Left colon (tissue), 2 donors: ENCODE results near the gene TCF3. TPM values are rescaled to one million over a fixed set of nuclear protein-coding genes. Genes with fewer than 3 reads are reported as not detected.

Experiments used
- ATAC-seq: fragments of 200-7000 bp; cut with Tn5 transposase; one replicate; pipeline ENCODE4 v1.9.1; 2020; ENCODE audit warnings: mild to moderate bottlenecking, moderate library complexity
- DNase-seq, 2 donors: peaks; one replicate each; pipeline ENCODE4 v3.0.0-alpha.2; 2020
- intact Hi-C, 2 donors: fragments of 100-400 bp; cut with DNase I in 1 of 2; cut with micrococcal nuclease in 1 of 2; formaldehyde crosslinking; loops; one replicate each; pipeline versions ENCODE4 v1.11.2 to v1.14.0; 2022; cut with DNase I, micrococcal nuclease
- total RNA-seq, 2 donors: library from RNA; stranded (reverse); fragmentation: NEBNext Ultra II Directional; extraction: Animal tissue kit (Norgen Biotek cat#: 25700); gene quantifications; one replicate each; pipeline ENCODE4 v1.2.1, GENCODE V29; 2021
- donor health status: DM: no; HTN: no; CAD: no.
- donor health status: DM: yes; HTN: yes; CAD: no.

The TCF3 gene
- total RNA-seq, 2 donors from 2014 or later = 64.1 to 64.7 TPM

GRCh38 chr19:1577090-1577928, 75.1 kb downstream of the TCF3 start:
- DNase-seq = no peak
- ATAC-seq = no peak
- intact Hi-C loops = no loop called here

GRCh38 chr19:1576242-1577089, 75.9 kb downstream of the TCF3 start:
- intact Hi-C loops = no loop called here
- no peak for ATAC-seq

GRCh38 chr19:1575323-1576241, 76.8 kb downstream of the TCF3 start:
- ATAC-seq (no peak), DNase-seq (no peak)
- intact Hi-C loops = no loop called here

More at GRCh38 chr19:1576242-1577089, 75.9 kb downstream of the TCF3 start:
- no peak for DNase-seq

GRCh38 chr19:1574354-1575136, 77.9 kb downstream of the TCF3 start:
- intact Hi-C loops = no loop called here
- no peak for ATAC-seq

GRCh38 chr19:1572795-1573194, 79.6 kb downstream of the TCF3 start:
- intact Hi-C loops = no loop called here
- DNase-seq (no peak), ATAC-seq (no peak)

More at GRCh38 chr19:1574354-1575136, 77.9 kb downstream of the TCF3 start:
- DNase-seq = no peak

- ATAC-seq (no peak), DNase-seq (no peak)
- intact Hi-C loops = no loop called here
Measured at GRCh38 chr19:1571358-1571757, 81.1 kb downstream of the TCF3 start.

- ATAC-seq (no peak), DNase-seq (no peak)
- intact Hi-C loops = no loop called here
Measured at GRCh38 chr19:1570836-1571235, 81.6 kb downstream of the TCF3 start.

- ATAC-seq (no peak), DNase-seq (no peak)
- intact Hi-C loops = no loop called here
Measured at GRCh38 chr19:1569997-1570396, 82.4 kb downstream of the TCF3 start.

GRCh38 chr19:1568320-1569019, 83.9 kb downstream of the TCF3 start, which contains the start of gene MEX3D:
TSS of gene MEX3D (minus strand) at chr19:1568325. CDS start at chr19:1568058, 267 bp downstream.
- peak; percentile 83 for ATAC-seq
- DNase-seq = peak; percentile 65 to 82
- intact Hi-C loops = no loop called here

- intact Hi-C loops = no loop called here
- ATAC-seq = no peak
- no peak for DNase-seq
Measured at GRCh38 chr19:1567848-1568227, 84.6 kb downstream of the TCF3 start.

- peak in 1 of 2 donors; percentile 52 for DNase-seq
- peak; percentile 52 for ATAC-seq
- intact Hi-C loops = no loop called here
Measured at GRCh38 chr19:1567116-1567847, 85.1 kb downstream of the TCF3 start.

GRCh38 chr19:1566392-1567115, 85.9 kb downstream of the TCF3 start:
- DNase-seq (peak; percentile 65 to 68), ATAC-seq (peak; percentile 62)
- intact Hi-C loops = no loop called here

- ATAC-seq = no peak
- intact Hi-C loops = no loop called here
- no peak for DNase-seq
Measured at GRCh38 chr19:1563251-1563650, 89.2 kb downstream of the TCF3 start.

GRCh38 chr19:1561236-1561842, 91.1 kb downstream of the TCF3 start:
- intact Hi-C loops = no loop called here
- no peak for DNase-seq
- ATAC-seq = no peak

GRCh38 chr19:1560286-1560882, 92.0 kb downstream of the TCF3 start:
- intact Hi-C loops = no loop called here
- ATAC-seq = no peak
- no peak for DNase-seq
